CD4-positive, CD25-positive, alpha-beta regulatory T cell (primary cell): ENCODE results near the gene TGOLN2. TPM values are rescaled to one million over a fixed set of nuclear protein-coding genes. Genes with fewer than 3 reads are reported as not detected.
A peak's percentile ranks its signal among the peaks of the same experiment; 100 is the strongest.

ENCODE experiments used
- ATAC-seq, 2 donors: fragments of 150-1000 bp; cut with Tn5 transposase; one replicate each; pipeline ENCODE4 v1.10.0; 2021; ENCODE audit warnings: low read depth in 2 of 2, moderate number of reproducible peaks in 2 of 2, moderate library complexity in 1 of 2
- DNase-seq, 3 donors: peaks; one replicate each; pipeline versions ENCODE4 v3.0.0 to v3.0.0-alpha.2; 2012 to 2022; ENCODE audit warnings: mixed read lengths in 1 of 3
- H3K27ac ChIP-seq: one replicate; pipeline ENCODE4 v1.7.0; 2013; ENCODE audit warnings: mild to moderate bottlenecking, low read length; ENCODE audit not compliant: insufficient read depth, poor library complexity, severe bottlenecking
- H3K27me3 ChIP-seq: one replicate; pipeline ENCODE4 v1.7.0; 2013; ENCODE audit warnings: low read length; ENCODE audit not compliant: control insufficient read depth, insufficient read depth
- H3K36me3 ChIP-seq: one replicate; pipeline ENCODE4 v1.7.0; 2013; ENCODE audit warnings: mild to moderate bottlenecking, low read length, moderate library complexity; ENCODE audit not compliant: control insufficient read depth, insufficient read depth
- H3K4me1 ChIP-seq: 2 replicates; pipeline ENCODE4 v1.7.0; 2013; ENCODE audit warnings: mild to moderate bottlenecking, low read length; ENCODE audit not compliant: insufficient read depth, control insufficient read depth, poor library complexity, severe bottlenecking
- H3K4me3 ChIP-seq: one replicate; pipeline ENCODE4 v1.7.0; 2013; ENCODE audit warnings: low read depth, mild to moderate bottlenecking, low read length, moderate library complexity
- H3K9me3 ChIP-seq, 2 experiments: 1 replicate in 1 of 2; 2 replicates in 1 of 2; pipeline ENCODE4 v1.7.0; 2013; ENCODE audit warnings: low read length in 2 of 2, mild to moderate bottlenecking in 1 of 2, moderate library complexity in 1 of 2; ENCODE audit not compliant: control insufficient read depth in 2 of 2
- H3K27ac Mint-ChIP-seq, 3 donors: one replicate each; pipeline ENCODE4 v1.8.0; 2020 to 2022; ENCODE audit warnings: mild to moderate bottlenecking in 3 of 3, mixed read lengths in 3 of 3, moderate library complexity in 2 of 3
- H3K27me3 Mint-ChIP-seq: one replicate; pipeline ENCODE4 v1.8.0; 2022; ENCODE audit warnings: mild to moderate bottlenecking, mixed read lengths
- H3K36me3 Mint-ChIP-seq: one replicate; pipeline ENCODE4 v1.8.0; 2020; ENCODE audit warnings: mixed read lengths
- H3K4me1 Mint-ChIP-seq, 4 donors: one replicate each; pipeline ENCODE4 v1.8.0; 2020 to 2022; ENCODE audit warnings: mixed read lengths in 4 of 4, mild to moderate bottlenecking in 1 of 4
- H3K4me3 Mint-ChIP-seq, 4 donors: one replicate each; pipeline ENCODE4 v1.8.0; 2020 to 2022; ENCODE audit warnings: mild to moderate bottlenecking in 4 of 4, mixed read lengths in 4 of 4, moderate library complexity in 3 of 4
- H3K9me3 Mint-ChIP-seq, 7 donors: one replicate each; pipeline ENCODE4 v1.8.0; 2020 to 2022; ENCODE audit warnings: mixed read lengths in 7 of 7, mild to moderate bottlenecking in 3 of 7, moderate library complexity in 2 of 7
- polyA plus RNA-seq, 4 donors: library from polyadenylated mRNA; unstranded; fragments of 300-500 nt; fragmentation: Illumina TruSeq; gene quantifications; one replicate each; pipeline ENCODE4 v1.2.3, GENCODE V29; 2021
- total RNA-seq: library from RNA; stranded (reverse); gene quantifications from one replicate; pipeline ENCODE4 v1.2.3, GENCODE V29; 2022

TGOLN2 gene
- total and polyA plus RNA-seq, 5 donors from 2014 or later: 51.3 to 168 (median 62.4) TPM

DNA sequence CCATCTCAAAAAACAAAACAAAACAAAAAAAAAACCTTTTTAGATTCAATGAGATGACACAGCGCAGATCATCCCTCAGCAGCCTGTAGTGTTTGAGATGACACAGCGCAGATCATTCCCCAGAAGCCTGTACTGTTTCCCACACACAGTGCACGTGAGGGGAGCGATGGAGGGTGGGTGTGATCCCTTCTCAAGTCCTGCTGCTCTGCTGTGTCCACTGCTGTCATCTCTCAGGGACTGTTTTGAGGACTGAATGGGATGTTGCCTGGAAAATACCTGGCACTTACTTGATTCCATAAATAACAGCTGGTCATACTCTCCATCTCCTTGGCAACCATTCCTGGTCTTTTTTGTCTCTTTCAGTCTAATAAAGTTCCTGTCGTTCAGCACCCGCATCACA lies 25.7 kb downstream of the TGOLN2 start:
- no peak overlapping the region for H3K4me3 ChIP-seq
- peaks cover 30% of the 10 kb centered on the region for H3K27me3 Mint-ChIP-seq
- no peak overlapping the region for H3K27ac Mint-ChIP-seq
- no peaks in the 10 kb centered on the region for H3K36me3 Mint-ChIP-seq
- no peaks in the 10 kb centered on the region for H3K9me3 Mint-ChIP-seq
- H3K27me3 ChIP-seq: peaks cover 7% of the 10 kb centered on the region
- DNase-seq (no peak), ATAC-seq (no peak)
- no peaks in the 10 kb centered on the region for H3K9me3 ChIP-seq
- H3K36me3 ChIP-seq: no peaks in the 10 kb centered on the region
- no peaks in the 10 kb centered on the region for H3K4me1 ChIP-seq
- H3K4me1 Mint-ChIP-seq: peaks cover 2 to 20% (median 11%) of the 10 kb centered on the region in 4 donors
- H3K27ac ChIP-seq: no peak overlapping the region
- H3K4me3 Mint-ChIP-seq: no peak overlapping the region

GRCh38 chr2:85291425-85292023 lies 36.3 kb downstream of the TGOLN2 start:
- H3K9me3 Mint-ChIP-seq: no peaks in the 10 kb centered on the region
- H3K27me3 Mint-ChIP-seq: peaks cover 22% of the 10 kb centered on the region
- ATAC-seq (peak; percentile 52 to 62), DNase-seq (peak in 2 of 3 donors; percentile 40 to 83)
- no peaks in the 10 kb centered on the region for H3K9me3 ChIP-seq
- peak overlapping the region; percentile 63 to 95 (median 86) for H3K27ac Mint-ChIP-seq
- peaks cover 11 to 24% (median 16%) of the 10 kb centered on the region in 4 donors for H3K4me1 Mint-ChIP-seq
- H3K27me3 ChIP-seq: peaks cover 1% of the 10 kb centered on the region
- H3K4me3 Mint-ChIP-seq: peak overlapping the region; percentile 10 to 65 (median 56)
- no peaks in the 10 kb centered on the region for H3K36me3 Mint-ChIP-seq
- H3K27ac ChIP-seq: peak overlapping the region; percentile 11
- peaks cover 5% of the 10 kb centered on the region for H3K4me1 ChIP-seq
- peak overlapping the region; percentile 60 for H3K4me3 ChIP-seq
- H3K36me3 ChIP-seq: no peaks in the 10 kb centered on the region

DNA sequence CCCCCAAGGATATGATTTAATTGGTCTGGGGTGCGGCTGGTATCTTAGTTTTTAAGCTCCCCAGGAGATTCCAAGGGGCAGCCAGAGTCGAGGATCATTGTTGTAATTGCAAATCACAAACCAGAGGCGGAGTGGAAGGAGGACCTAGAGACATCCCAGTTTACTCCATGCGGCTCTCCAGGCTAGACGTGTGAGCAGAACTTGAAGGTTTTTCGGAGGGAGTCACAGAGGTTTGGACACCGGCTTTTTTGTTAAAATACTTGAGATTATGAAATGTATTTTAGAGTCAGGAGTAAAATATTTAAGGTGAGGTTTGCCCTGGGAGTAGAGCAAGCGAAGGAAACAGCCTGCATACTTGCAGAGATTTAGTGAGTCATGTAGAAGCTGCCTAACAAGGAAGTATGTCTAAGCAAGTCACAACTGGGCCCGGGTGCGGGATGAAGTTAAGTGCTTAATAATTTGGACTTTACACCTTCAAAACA lies 39.5 kb downstream of the TGOLN2 start:
- H3K27ac Mint-ChIP-seq: peak overlapping the region in 1 of 3 donors; percentile 65
- no peak for DNase-seq

GRCh38 chr2:85287721-85288120 lies 40.1 kb downstream of the TGOLN2 start:
- no peak overlapping the region for H3K27ac ChIP-seq

More for the DNA sequence above, 39.5 kb downstream of the TGOLN2 start:
- peaks cover 5% of the 10 kb centered on the region for H3K4me1 ChIP-seq
- no peak overlapping the region for H3K27ac ChIP-seq
- Mint-ChIP-seq H3K9me3 (no peaks in the 10 kb centered on the region), H3K4me1 (peaks cover 12 to 25% (median 18%) of the 10 kb centered on the region in 4 donors), H3K36me3 (no peaks in the 10 kb centered on the region), H3K4me3 (peak overlapping the region in 1 of 4 donors; percentile 81), H3K27me3 (peaks cover 22% of the 10 kb centered on the region)
- no peak for ATAC-seq
- H3K27me3 ChIP-seq: no peaks in the 10 kb centered on the region
- no peaks in the 10 kb centered on the region for H3K36me3 ChIP-seq
- H3K4me3 ChIP-seq: no peak overlapping the region
- no peaks in the 10 kb centered on the region for H3K9me3 ChIP-seq

GRCh38 chr2:85286918-85287317 lies 40.9 kb downstream of the TGOLN2 start:
- Mint-ChIP-seq H3K27ac (peak overlapping the region in 2 of 3 donors; percentile 3 to 12), H3K4me3 (peak overlapping the region in 1 of 4 donors; percentile 63), H3K27me3 (peaks cover 22% of the 10 kb centered on the region), H3K9me3 (no peaks in the 10 kb centered on the region), H3K4me1 (peaks cover 12 to 24% (median 16%) of the 10 kb centered on the region in 4 donors), H3K36me3 (no peaks in the 10 kb centered on the region)
- DNase-seq (no peak), ATAC-seq (no peak)
- H3K36me3 ChIP-seq: no peaks in the 10 kb centered on the region
- peaks cover 5% of the 10 kb centered on the region for H3K4me1 ChIP-seq
- no peak overlapping the region for H3K4me3 ChIP-seq
- H3K9me3 ChIP-seq: no peaks in the 10 kb centered on the region
- no peak overlapping the region for H3K27ac ChIP-seq
- H3K27me3 ChIP-seq: peaks cover 2% of the 10 kb centered on the region

More at GRCh38 chr2:85287721-85288120, 40.1 kb downstream of the TGOLN2 start:
- H3K9me3 ChIP-seq: no peaks in the 10 kb centered on the region
- no peaks in the 10 kb centered on the region for H3K36me3 ChIP-seq
- H3K4me3 Mint-ChIP-seq: peak overlapping the region in 1 of 4 donors; percentile 81
- H3K27me3 ChIP-seq: peaks cover 2% of the 10 kb centered on the region
- H3K4me3 ChIP-seq: no peak overlapping the region
- H3K27me3 Mint-ChIP-seq: peaks cover 22% of the 10 kb centered on the region
- H3K27ac Mint-ChIP-seq: no peak overlapping the region
- peaks cover 5% of the 10 kb centered on the region for H3K4me1 ChIP-seq
- H3K4me1 Mint-ChIP-seq: peaks cover 12 to 24% (median 18%) of the 10 kb centered on the region in 4 donors
- no peaks in the 10 kb centered on the region for H3K36me3 Mint-ChIP-seq
- ATAC-seq (no peak), DNase-seq (no peak)
- no peaks in the 10 kb centered on the region for H3K9me3 Mint-ChIP-seq

DNA sequence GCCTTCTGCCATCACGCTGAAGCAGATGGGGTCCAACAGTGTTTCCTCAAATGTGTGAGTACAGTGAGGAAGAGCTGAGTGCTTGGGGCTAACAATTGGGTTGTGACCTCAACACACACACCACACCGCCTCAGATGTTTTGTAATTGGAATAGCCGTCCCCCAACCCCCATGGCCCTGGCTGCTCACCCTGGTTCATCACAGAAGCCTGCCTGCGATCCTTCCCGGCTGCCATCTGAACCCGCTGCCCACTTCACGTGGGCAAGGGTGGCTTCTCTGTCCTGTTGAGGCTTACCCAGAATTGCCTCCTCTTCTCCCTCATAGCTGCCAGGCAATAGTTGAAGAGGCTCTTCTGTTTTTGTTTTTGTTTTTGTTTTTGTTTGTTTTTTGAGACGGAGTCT lies 44.1 kb downstream of the TGOLN2 start:
- Mint-ChIP-seq H3K4me1 (peaks cover 0 to 7% (median 4%) of the 10 kb centered on the region in 4 donors), H3K9me3 (peaks cover 0 to 1% (median 0%) of the 10 kb centered on the region in 7 donors), H3K27ac (no peak overlapping the region), H3K4me3 (no peak overlapping the region), H3K36me3 (no peaks in the 10 kb centered on the region), H3K27me3 (peaks cover 8% of the 10 kb centered on the region)
- Histone ChIP-seq H3K4me1 (no peaks in the 10 kb centered on the region), H3K27ac (no peak overlapping the region), H3K36me3 (no peaks in the 10 kb centered on the region), H3K9me3 (no peaks in the 10 kb centered on the region), H3K4me3 (no peak overlapping the region), H3K27me3 (peaks cover 2% of the 10 kb centered on the region)
- DNase-seq (no peak), ATAC-seq (no peak)

DNA sequence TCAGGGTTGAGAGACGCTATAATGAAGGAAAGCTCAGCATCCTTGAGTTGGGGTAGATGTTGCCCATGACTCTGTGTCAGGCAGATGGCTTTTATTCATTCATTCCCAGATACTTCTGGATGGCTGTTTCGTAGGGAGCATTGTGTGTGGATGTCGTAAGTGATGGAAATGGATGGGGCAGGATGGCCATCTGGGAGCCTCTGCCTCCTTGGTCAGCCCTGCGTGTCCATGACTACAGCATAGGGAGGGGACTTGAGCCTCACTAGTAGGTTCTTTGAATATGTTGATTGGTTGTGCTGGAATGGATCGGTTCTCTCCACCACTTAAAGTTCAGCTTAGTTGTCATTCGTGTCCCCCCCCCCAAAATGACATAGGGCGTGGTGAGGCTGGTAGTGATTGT lies 44.9 kb downstream of the TGOLN2 start:
- H3K36me3 ChIP-seq: no peaks in the 10 kb centered on the region
- H3K9me3 ChIP-seq: no peaks in the 10 kb centered on the region
- ATAC-seq: no peak
- H3K27me3 ChIP-seq: peaks cover 2% of the 10 kb centered on the region
- H3K4me3 ChIP-seq: no peak overlapping the region
- no peak for DNase-seq
- Mint-ChIP-seq H3K9me3 (peaks cover 0 to 1% (median 0%) of the 10 kb centered on the region in 7 donors), H3K4me3 (no peak overlapping the region), H3K36me3 (no peaks in the 10 kb centered on the region), H3K27ac (peak overlapping the region in 1 of 3 donors; percentile 3), H3K4me1 (peaks cover 0 to 7% (median 4%) of the 10 kb centered on the region in 4 donors), H3K27me3 (peaks cover 4% of the 10 kb centered on the region)
- H3K4me1 ChIP-seq: no peaks in the 10 kb centered on the region
- no peak overlapping the region for H3K27ac ChIP-seq

- peaks cover 0 to 1% (median 0%) of the 10 kb centered on the region in 7 donors for H3K9me3 Mint-ChIP-seq
- Histone ChIP-seq H3K9me3 (no peaks in the 10 kb centered on the region), H3K27ac (no peak overlapping the region), H3K36me3 (no peaks in the 10 kb centered on the region), H3K4me1 (no peaks in the 10 kb centered on the region), H3K4me3 (no peak overlapping the region), H3K27me3 (peaks cover 2% of the 10 kb centered on the region)
- DNase-seq (no peak), ATAC-seq (no peak)
- H3K4me1 Mint-ChIP-seq: peaks cover 0 to 4% (median 2%) of the 10 kb centered on the region in 4 donors
- H3K36me3 Mint-ChIP-seq: no peaks in the 10 kb centered on the region
- H3K27me3 Mint-ChIP-seq: no peaks in the 10 kb centered on the region
- H3K4me3 Mint-ChIP-seq: no peak overlapping the region
- H3K27ac Mint-ChIP-seq: no peak overlapping the region
These were observed 46.2 kb downstream of the TGOLN2 start for GRCh38 chr2:85281553-85281952.
